GM12801 (cell line): Measurements from ENCODE around the gene PRR3.

ENCODE experiments used
- CTCF ChIP-seq: IDR thresholded peaks from one replicate; pipeline ENCODE4 v1.5.1; 2011; ENCODE audit warnings: control low read depth; ENCODE audit not compliant: insufficient read length; ENCODE audit errors: extremely low read depth

PRR3 gene

GRCh38 chr6:30565772-30566171 lies 8.7 kb downstream of the PRR3 start:
- no peak for TF ChIP-seq CTCF

GRCh38 chr6:30568245-30568644 lies 11.2 kb downstream of the PRR3 start:
- no peak for TF ChIP-seq CTCF

- no peak for TF ChIP-seq CTCF
Observed at GRCh38 chr6:30570263-30570662, 13.2 kb downstream of the PRR3 start.

- TF ChIP-seq CTCF, result no peak
Observed at GRCh38 chr6:30570740-30571074, 13.6 kb downstream of the PRR3 start.

GRCh38 chr6:30571075-30571761 lies 14.1 kb downstream of the PRR3 start, which contains the start of gene ABCF1:
ABCF1 (plus strand) TSS chr6:30571442; CDS start chr6:30571488, 46 bp downstream.
- TF ChIP-seq CTCF, result no peak

GRCh38 chr6:30571762-30572082 lies 14.6 kb downstream of the PRR3 start:
- no peak for TF ChIP-seq CTCF

- TF ChIP-seq CTCF, result no peak
Observed at GRCh38 chr6:30572148-30572547, 15.1 kb downstream of the PRR3 start.
